A549 (cell line): ENCODE data around the gene TMEM86B. TPM values are rescaled to one million over a fixed set of nuclear protein-coding genes. Genes with fewer than 3 reads are reported as not detected.
A peak's percentile ranks its signal among the peaks of the same experiment; 100 is the strongest.

ENCODE experiments used
- BHLHE40 ChIP-seq: IDR thresholded peaks from 2 replicates; pipeline ENCODE4 v1.6.1; 2012; ENCODE audit warnings: low read depth, low read length, inconsistent platforms
- CTCF ChIP-seq: fragments of >200 bp; sonication (Bioruptor Twin); formaldehyde crosslinking; IDR thresholded peaks from 3 replicates; pipeline ENCODE4 v1.5.1; 2016
- E2F6 ChIP-seq: IDR thresholded peaks from 2 replicates; pipeline ENCODE4 v1.6.1; 2012; ENCODE audit warnings: low read depth, borderline replicate concordance
- EP300 ChIP-seq, 2 experiments: fragments of >200 bp; sonication (Bioruptor Twin); formaldehyde crosslinking; IDR thresholded peaks; 2 replicates in 1 of 2; 3 replicates in 1 of 2; pipeline ENCODE4 v1.6.1; 2016 to 2017
- ESRRA ChIP-seq: fragments of 150-350 bp; IDR thresholded peaks from 2 replicates; pipeline ENCODE4 v1.6.1; 2014; ENCODE audit warnings: mild to moderate bottlenecking, low read length, borderline replicate concordance
- GATA3 ChIP-seq: IDR thresholded peaks from 2 replicates; pipeline ENCODE4 v1.6.1; 2012; ENCODE audit warnings: borderline replicate concordance
- HOXB5 ChIP-seq: fragments of 250-450 bp; sonication (Bioruptor Pico); IDR thresholded peaks from 2 replicates; pipeline ENCODE4 v1.5.0; 2020; ENCODE audit warnings: mild to moderate bottlenecking, moderate library complexity
- JUN ChIP-seq, 2 experiments: fragments of >200 bp; sonication (Bioruptor Twin); formaldehyde crosslinking; IDR thresholded peaks; 2 replicates in 1 of 2; 3 replicates in 1 of 2; pipeline ENCODE4 v1.6.1; 2016 to 2017
- KDM1A ChIP-seq: fragments of 200-600 bp; sonication (generic); IDR thresholded peaks from 2 replicates; pipeline ENCODE4 v1.6.1; 2016; ENCODE audit warnings: low read depth, mild to moderate bottlenecking
- MAFK ChIP-seq: fragments of 450-650 bp; IDR thresholded peaks from 2 replicates; pipeline ENCODE4 v1.6.1; 2014; ENCODE audit not compliant: partially characterized antibody
- MAZ ChIP-seq: fragments of 150-350 bp; IDR thresholded peaks from 2 replicates; pipeline ENCODE4 v1.6.1; 2014; ENCODE audit warnings: antibody characterized with exemption, low read depth, low read length, borderline replicate concordance
- MYC ChIP-seq: IDR thresholded peaks from 2 replicates; pipeline ENCODE4 v1.6.1; 2012; ENCODE audit warnings: mild to moderate bottlenecking, inconsistent platforms, low read length, improper control_type of control experiment, borderline replicate concordance
- NFE2L2 ChIP-seq: fragments of 150-350 bp; conservative IDR thresholded peaks from 2 replicates; pipeline ENCODE4 v1.6.1; 2014; ENCODE audit warnings: low read length
- NPAS2 ChIP-seq: fragments of 250-450 bp; sonication (Bioruptor Pico); IDR thresholded peaks from 2 replicates; pipeline ENCODE4 v1.8.0; 2022; ENCODE audit warnings: mild to moderate bottlenecking, moderate library complexity, borderline replicate concordance
- PBX3 ChIP-seq: IDR thresholded peaks from 2 replicates; pipeline ENCODE4 v1.6.1; 2012
- PHF8 ChIP-seq: fragments of 200-600 bp; sonication (generic); IDR thresholded peaks from 2 replicates; pipeline ENCODE4 v1.6.1; 2016; ENCODE audit warnings: low read depth, mild to moderate bottlenecking, antibody characterized with exemption, moderate library complexity, borderline replicate concordance
- POLR2A ChIP-seq: IDR thresholded peaks from 2 replicates; pipeline ENCODE4 v1.6.1; 2012; ENCODE audit warnings: mild to moderate bottlenecking, low read length
- RAD21 ChIP-seq, 2 experiments: fragments of >200 bp in 1 of 2; sonication (Bioruptor Twin) in 1 of 2; formaldehyde crosslinking in 1 of 2; IDR thresholded peaks in 1 of 2; conservative IDR thresholded peaks in 1 of 2; 2 replicates in 1 of 2; 3 replicates in 1 of 2; pipeline ENCODE4 v1.6.1; 2012 to 2018; ENCODE audit warnings: inconsistent platforms in 1 of 2
- RCOR1 ChIP-seq: fragments of 150-350 bp; IDR thresholded peaks from 2 replicates; pipeline ENCODE4 v1.6.1; 2014; ENCODE audit warnings: antibody characterized with exemption, low read length, low read depth
- TP53 ChIP-seq: fragments of 250-450 bp; sonication (Bioruptor Pico); IDR thresholded peaks from 2 replicates; pipeline ENCODE4 v1.5.0; 2021; ENCODE audit warnings: mild to moderate bottlenecking, moderate library complexity
- USF2 ChIP-seq: fragments of 450-650 bp; IDR thresholded peaks from 2 replicates; pipeline ENCODE4 v1.6.1; 2014; ENCODE audit warnings: antibody characterized with exemption
- ZNF302 ChIP-seq: fragments of 250-450 bp; sonication (Bioruptor Pico); IDR thresholded peaks from 2 replicates; pipeline ENCODE4 v1.9.0; 2021; ENCODE audit warnings: inconsistent platforms, mild to moderate bottlenecking, moderate library complexity
- polyA plus RNA-seq, 4 experiments: library from polyadenylated mRNA; depleted of rRNA in 3 of 4; stranded (reverse); fragments of >200 nt; fragmentation: RNase III in 1 of 4; extraction: RNeasy Plus Mini Kit Qiagen cat#74134 plus additional on column Dnase treatment in 1 of 4; gene quantifications; 2 replicates in 3 of 4; 3 replicates in 1 of 4; pipeline ENCODE4 v1.2.3, GENCODE V29; 2011 to 2017
- TF ChIP-seq, protein P1 (sequence below): fragments of >200 bp; sonication (Bioruptor Twin); formaldehyde crosslinking; IDR thresholded peaks from 3 replicates; pipeline ENCODE4 v1.6.1; 2016

Gene TMEM86B
- polyA plus RNA-seq, 2 of the 4 experiments (the other 2 are of a cell fraction), result 1.6 to 3.4 TPM

GRCh38 chr19:55258828-55259539 is 30.4 kb upstream of the TMEM86B start, which contains the start of gene PPP6R1 (continued):
- TF ChIP-seq NPAS2 (CRISPR knock-in tag), result no peak
- no peak for TF ChIP-seq ESRRA
- TF ChIP-seq PBX3, result peak; percentile 75
- no peak for TF ChIP-seq ZNF302 (CRISPR knock-in tag)
- peak in 1 of 2 experiments; percentile 31; a peak in 1 of 5 replicates for TF ChIP-seq EP300 (IDR thresholded peaks at IDR 0.05)
- TF ChIP-seq BHLHE40, result 0 out of 2 replicates have a peak, but pooled peaks have one; percentile 61
- TF ChIP-seq RAD21 (conservative IDR thresholded peaks at IDR 0.05 in 1 of 2, IDR thresholded peaks at IDR 0.05 in 1 of 2), result peak; percentile 44 to 61; a peak in 4 of 5 replicates
- 0 out of 2 replicates have a peak, but pooled peaks have one; percentile 5 for TF ChIP-seq NFE2L2
- no peak for TF ChIP-seq MAFK
- peak; percentile 84; the same call in 1 of the 2 replicates for TF ChIP-seq HOXB5 (CRISPR knock-in tag)
- no peak for TF ChIP-seq CTCF
- peak; percentile 86 for TF ChIP-seq PHF8
- no peak; the same call in 1 of the 2 replicates for TF ChIP-seq USF2
- TF ChIP-seq KDM1A, result no peak
- TF ChIP-seq E2F6, result peak; percentile 68
- TF ChIP-seq MAZ, result 0 out of 2 replicates have a peak, but pooled peaks have one; percentile 66
- TF ChIP-seq TP53 (CRISPR knock-in tag), result peak; percentile 6; the same call in 1 of the 2 replicates
- peak; percentile 57; the same call in 1 of the 2 replicates for TF ChIP-seq GATA3
- peak; percentile 87 for TF ChIP-seq POLR2A
- peak; percentile 91 for TF ChIP-seq MYC
- TF ChIP-seq, protein P1, sequence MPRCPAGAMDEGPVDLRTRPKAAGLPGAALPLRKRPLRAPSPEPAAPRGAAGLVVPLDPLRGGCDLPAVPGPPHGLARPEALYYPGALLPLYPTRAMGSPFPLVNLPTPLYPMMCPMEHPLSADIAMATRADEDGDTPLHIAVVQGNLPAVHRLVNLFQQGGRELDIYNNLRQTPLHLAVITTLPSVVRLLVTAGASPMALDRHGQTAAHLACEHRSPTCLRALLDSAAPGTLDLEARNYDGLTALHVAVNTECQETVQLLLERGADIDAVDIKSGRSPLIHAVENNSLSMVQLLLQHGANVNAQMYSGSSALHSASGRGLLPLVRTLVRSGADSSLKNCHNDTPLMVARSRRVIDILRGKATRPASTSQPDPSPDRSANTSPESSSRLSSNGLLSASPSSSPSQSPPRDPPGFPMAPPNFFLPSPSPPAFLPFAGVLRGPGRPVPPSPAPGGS, result peak; percentile 55; the same call in 2 of the 3 replicates
- peak; percentile 91 to 92 for TF ChIP-seq JUN (IDR thresholded peaks at IDR 0.05)
- peak; percentile 35; the same call in 1 of the 2 replicates for TF ChIP-seq RCOR1
